ENCODE measurements around the gene CETP.

Gene CETP

DNA sequence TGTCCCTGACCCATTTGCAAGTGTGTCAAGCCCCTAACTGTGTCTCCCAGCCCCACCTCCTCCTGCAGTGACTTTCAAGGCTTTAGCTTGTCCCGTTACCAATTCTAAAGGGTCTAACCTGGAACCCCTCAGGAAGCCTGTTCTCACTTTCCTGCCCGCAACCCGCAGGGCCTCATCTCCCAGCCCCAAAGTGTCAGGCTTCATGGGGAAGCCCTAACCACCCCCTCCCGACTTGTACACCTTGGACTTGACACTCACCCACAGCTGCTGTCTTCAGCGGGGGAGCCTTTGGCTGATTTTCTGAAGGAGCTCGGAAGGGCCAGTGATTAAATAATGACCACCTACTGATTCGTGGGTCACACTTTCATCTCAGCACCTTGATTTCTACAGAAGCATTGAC, 60.7 kb downstream of the CETP start:
- TF ChIP-seq TAF1 (IDR thresholded peaks at IDR 0.05; ENCODE audit: borderline replicate concordance, insufficient read depth, low read length) (no peak), POLR2AphosphoS5 (IDR thresholded peaks at IDR 0.05; ENCODE audit: low read depth, low read length) (no peak), FOXP2 (optimal IDR thresholded peaks at IDR 0.05; ENCODE audit: borderline replicate concordance, extremely low read depth, extremely low read length, insufficient read depth) (no peak), SIN3A (IDR thresholded peaks at IDR 0.05; ENCODE audit: borderline replicate concordance, insufficient read depth, low read length) (no peak)
- TF ChIP-seq, protein P1, sequence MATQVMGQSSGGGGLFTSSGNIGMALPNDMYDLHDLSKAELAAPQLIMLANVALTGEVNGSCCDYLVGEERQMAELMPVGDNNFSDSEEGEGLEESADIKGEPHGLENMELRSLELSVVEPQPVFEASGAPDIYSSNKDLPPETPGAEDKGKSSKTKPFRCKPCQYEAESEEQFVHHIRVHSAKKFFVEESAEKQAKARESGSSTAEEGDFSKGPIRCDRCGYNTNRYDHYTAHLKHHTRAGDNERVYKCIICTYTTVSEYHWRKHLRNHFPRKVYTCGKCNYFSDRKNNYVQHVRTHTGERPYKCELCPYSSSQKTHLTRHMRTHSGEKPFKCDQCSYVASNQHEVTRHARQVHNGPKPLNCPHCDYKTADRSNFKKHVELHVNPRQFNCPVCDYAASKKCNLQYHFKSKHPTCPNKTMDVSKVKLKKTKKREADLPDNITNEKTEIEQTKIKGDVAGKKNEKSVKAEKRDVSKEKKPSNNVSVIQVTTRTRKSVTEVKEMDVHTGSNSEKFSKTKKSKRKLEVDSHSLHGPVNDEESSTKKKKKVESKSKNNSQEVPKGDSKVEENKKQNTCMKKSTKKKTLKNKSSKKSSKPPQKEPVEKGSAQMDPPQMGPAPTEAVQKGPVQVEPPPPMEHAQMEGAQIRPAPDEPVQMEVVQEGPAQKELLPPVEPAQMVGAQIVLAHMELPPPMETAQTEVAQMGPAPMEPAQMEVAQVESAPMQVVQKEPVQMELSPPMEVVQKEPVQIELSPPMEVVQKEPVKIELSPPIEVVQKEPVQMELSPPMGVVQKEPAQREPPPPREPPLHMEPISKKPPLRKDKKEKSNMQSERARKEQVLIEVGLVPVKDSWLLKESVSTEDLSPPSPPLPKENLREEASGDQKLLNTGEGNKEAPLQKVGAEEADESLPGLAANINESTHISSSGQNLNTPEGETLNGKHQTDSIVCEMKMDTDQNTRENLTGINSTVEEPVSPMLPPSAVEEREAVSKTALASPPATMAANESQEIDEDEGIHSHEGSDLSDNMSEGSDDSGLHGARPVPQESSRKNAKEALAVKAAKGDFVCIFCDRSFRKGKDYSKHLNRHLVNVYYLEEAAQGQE (IDR thresholded peaks at IDR 0.05; ENCODE audit: insufficient read depth in 1 of 2, low read depth in 2 of 2, low read length in 2 of 2) = no peak

DNA sequence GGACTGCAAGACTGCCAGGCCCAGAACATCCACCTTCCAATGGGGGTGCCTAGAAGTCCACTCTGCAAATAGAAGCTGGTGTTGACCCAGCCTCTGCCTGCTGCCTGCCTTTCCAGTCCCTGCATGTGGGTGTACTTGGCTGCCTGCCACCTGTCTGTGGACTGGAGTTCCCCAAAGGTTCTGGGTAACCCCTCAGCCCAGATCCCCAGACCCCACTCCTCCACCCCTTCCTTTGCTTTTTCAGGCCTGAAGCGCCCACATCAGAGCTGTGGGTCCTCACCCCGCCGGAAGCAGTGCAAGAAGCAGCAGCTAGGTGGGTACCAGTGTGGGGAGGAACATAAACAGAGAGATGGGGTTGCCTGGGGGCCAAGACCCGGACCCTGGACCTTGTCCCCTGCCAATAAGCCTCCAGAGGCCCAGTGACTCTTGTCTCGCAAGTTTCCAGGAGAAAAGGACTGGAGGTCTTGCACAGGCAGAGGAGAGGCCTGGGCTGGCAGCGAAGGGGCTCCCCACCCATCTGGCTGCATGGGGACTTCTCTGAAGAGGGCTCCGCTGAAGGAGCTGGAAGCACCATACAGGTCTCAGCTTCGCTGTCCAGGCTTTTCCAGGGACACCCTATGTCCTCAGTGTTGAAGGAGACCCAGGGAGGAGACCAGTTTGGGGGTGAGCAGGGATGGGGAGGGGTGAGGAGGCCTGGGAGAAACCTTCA, 61.9 kb downstream of the CETP start:
- TF ChIP-seq, protein P1 (IDR thresholded peaks at IDR 0.05; ENCODE audit: insufficient read depth in 1 of 2, low read depth in 2 of 2, low read length in 2 of 2) = no peak
- TF ChIP-seq POLR2AphosphoS5 (IDR thresholded peaks at IDR 0.05; ENCODE audit: low read depth, low read length) = no peak
- TF ChIP-seq SIN3A (IDR thresholded peaks at IDR 0.05; ENCODE audit: borderline replicate concordance, insufficient read depth, low read length) = no peak
- TF ChIP-seq FOXP2 (optimal IDR thresholded peaks at IDR 0.05; ENCODE audit: borderline replicate concordance, extremely low read depth, extremely low read length, insufficient read depth) = no peak

DNA sequence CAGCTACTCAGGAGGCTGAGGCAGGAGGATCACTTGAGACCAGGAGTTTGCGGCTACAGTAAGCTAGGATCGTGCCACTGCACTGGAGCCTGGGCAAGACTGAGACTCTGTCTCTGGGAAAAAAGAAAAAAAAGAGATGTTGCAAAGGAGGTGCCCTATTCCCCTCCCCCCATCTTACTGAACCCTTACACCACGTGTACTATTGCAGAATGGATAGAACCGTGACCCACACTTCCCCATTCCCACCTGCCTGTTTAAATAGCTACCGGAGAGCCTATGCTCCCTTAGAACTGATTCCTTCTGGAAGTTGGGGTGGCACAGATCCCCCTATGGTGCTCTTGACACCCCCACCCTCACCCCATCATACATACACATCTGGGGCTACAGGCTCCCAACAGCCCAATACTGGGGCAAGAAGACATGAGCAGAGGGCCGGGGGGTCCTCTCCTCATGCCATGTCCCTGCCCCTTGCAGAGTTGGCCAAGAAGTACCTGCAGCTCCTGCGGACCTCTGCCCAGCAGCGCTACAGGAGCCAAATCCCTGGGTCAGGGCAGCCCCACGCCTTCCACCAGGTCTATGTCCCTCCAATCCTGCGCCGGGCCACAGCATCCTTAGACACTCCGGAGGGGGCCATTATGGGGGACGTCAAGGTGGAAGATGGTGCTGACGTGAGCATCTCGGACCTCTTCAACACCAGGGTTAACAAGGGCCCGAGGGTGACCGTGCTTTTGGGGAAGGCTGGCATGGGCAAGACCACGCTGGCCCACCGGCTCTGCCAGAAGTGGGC, 63.3 kb downstream of the CETP start:
- TF ChIP-seq, protein P1 (IDR thresholded peaks at IDR 0.05; ENCODE audit: insufficient read depth in 1 of 2, low read depth in 2 of 2, low read length in 2 of 2) = no peak
- TF ChIP-seq POLR2AphosphoS5 (IDR thresholded peaks at IDR 0.05; ENCODE audit: low read depth, low read length) (no peak), FOXP2 (optimal IDR thresholded peaks at IDR 0.05; ENCODE audit: borderline replicate concordance, extremely low read depth, extremely low read length, insufficient read depth) (no peak), TAF1 (IDR thresholded peaks at IDR 0.05; ENCODE audit: borderline replicate concordance, insufficient read depth, low read length) (no peak)

DNA sequence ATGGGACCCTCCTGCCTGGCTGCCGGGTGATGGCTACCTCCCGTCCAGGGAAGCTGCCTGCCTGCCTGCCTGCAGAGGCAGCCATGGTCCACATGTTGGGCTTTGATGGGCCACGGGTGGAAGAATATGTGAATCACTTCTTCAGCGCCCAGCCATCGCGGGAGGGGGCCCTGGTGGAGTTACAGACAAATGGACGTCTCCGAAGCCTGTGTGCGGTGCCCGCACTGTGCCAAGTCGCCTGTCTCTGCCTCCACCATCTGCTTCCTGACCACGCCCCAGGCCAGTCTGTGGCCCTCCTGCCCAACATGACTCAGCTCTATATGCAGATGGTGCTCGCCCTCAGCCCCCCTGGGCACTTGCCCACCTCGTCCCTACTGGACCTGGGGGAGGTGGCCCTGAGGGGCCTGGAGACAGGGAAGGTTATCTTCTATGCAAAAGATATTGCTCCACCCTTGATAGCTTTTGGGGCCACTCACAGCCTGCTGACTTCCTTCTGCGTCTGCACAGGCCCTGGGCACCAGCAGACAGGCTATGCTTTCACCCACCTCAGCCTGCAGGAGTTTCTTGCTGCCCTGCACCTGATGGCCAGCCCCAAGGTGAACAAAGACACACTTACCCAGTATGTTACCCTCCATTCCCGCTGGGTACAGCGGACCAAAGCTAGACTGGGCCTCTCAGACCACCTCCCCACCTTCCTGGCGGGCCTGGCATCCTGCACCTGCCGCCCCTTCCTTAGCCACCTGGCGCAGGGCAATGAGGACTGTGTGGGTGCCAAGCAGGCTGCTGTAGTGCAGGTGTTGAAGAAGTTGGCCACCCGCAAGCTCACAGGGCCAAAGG, 64.4 kb downstream of the CETP start:
- TF ChIP-seq, protein P1 (IDR thresholded peaks at IDR 0.05; ENCODE audit: insufficient read depth in 1 of 2, low read depth in 2 of 2, low read length in 2 of 2) = no peak
- no peak for TF ChIP-seq POLR2AphosphoS5 (IDR thresholded peaks at IDR 0.05; ENCODE audit: low read depth, low read length)
- TF ChIP-seq FOXP2 (optimal IDR thresholded peaks at IDR 0.05; ENCODE audit: borderline replicate concordance, extremely low read depth, extremely low read length, insufficient read depth) = no peak
- no peak for TF ChIP-seq TAF1 (IDR thresholded peaks at IDR 0.05; ENCODE audit: borderline replicate concordance, insufficient read depth, low read length)
- TF ChIP-seq SIN3A (IDR thresholded peaks at IDR 0.05; ENCODE audit: borderline replicate concordance, insufficient read depth, low read length) = no peak

Data from PFSK-1 (cell line).